ENCODE results near the gene ADCY3.

Gene ADCY3

GRCh38 chr2:24874035-24874434, 46.0 kb downstream of the ADCY3 start:
- no peak for DNase-seq (ENCODE audit: low spot score)

GRCh38 chr2:24873619-24874018, 46.4 kb downstream of the ADCY3 start:
- no peak for DNase-seq (ENCODE audit: low spot score)

GRCh38 chr2:24872344-24873115, 47.5 kb downstream of the ADCY3 start:
- DNase-seq (ENCODE audit: low spot score) = no peak

- DNase-seq (ENCODE audit: low spot score) = no peak
Measured at GRCh38 chr2:24871852-24872333, 48.1 kb downstream of the ADCY3 start.

- no peak for DNase-seq (ENCODE audit: low spot score)
Measured at GRCh38 chr2:24870891-24871705, 48.9 kb downstream of the ADCY3 start.

GRCh38 chr2:24870440-24870839, 49.6 kb downstream of the ADCY3 start:
- DNase-seq (ENCODE audit: low spot score) = no peak

- no peak for DNase-seq (ENCODE audit: low spot score)
Measured at GRCh38 chr2:24866946-24867345, 53.1 kb downstream of the ADCY3 start.

GRCh38 chr2:24863641-24864040, 56.4 kb downstream of the ADCY3 start:
- DNase-seq (ENCODE audit: low spot score) = no peak

- no peak for DNase-seq (ENCODE audit: low spot score)
Measured at GRCh38 chr2:24861500-24861899, 58.5 kb downstream of the ADCY3 start.

- no peak for DNase-seq (ENCODE audit: low spot score)
Measured at GRCh38 chr2:24860631-24861030, 59.4 kb downstream of the ADCY3 start.

- no peak for DNase-seq (ENCODE audit: low spot score)
Measured at GRCh38 chr2:24859968-24860600, 60.0 kb downstream of the ADCY3 start.

- no peak for DNase-seq (ENCODE audit: low spot score)
Measured at GRCh38 chr2:24858996-24859395, 61.0 kb downstream of the ADCY3 start.

GRCh38 chr2:24857746-24858145, 62.3 kb downstream of the ADCY3 start:
- no peak for DNase-seq (ENCODE audit: low spot score)

GRCh38 chr2:24856791-24857211, 63.2 kb downstream of the ADCY3 start:
- DNase-seq (ENCODE audit: low spot score) = no peak

GRCh38 chr2:24855726-24856125, 64.3 kb downstream of the ADCY3 start:
- no peak for DNase-seq (ENCODE audit: low spot score)

GRCh38 chr2:24855022-24855622, 64.9 kb downstream of the ADCY3 start:
- DNase-seq (ENCODE audit: low spot score) = no peak

- DNase-seq (ENCODE audit: low spot score) = no peak
Measured at GRCh38 chr2:24853996-24854395, 66.0 kb downstream of the ADCY3 start.

GRCh38 chr2:24853046-24853445, 67.0 kb downstream of the ADCY3 start:
- no peak for DNase-seq (ENCODE audit: low spot score)

- DNase-seq (ENCODE audit: low spot score) = no peak
Measured at GRCh38 chr2:24852431-24853020, 67.5 kb downstream of the ADCY3 start.

GRCh38 chr2:24852026-24852425, 68.0 kb downstream of the ADCY3 start:
- no peak for DNase-seq (ENCODE audit: low spot score)

- DNase-seq (ENCODE audit: low spot score) = no peak
Measured at GRCh38 chr2:24850944-24851343, 69.1 kb downstream of the ADCY3 start.

- no peak for DNase-seq (ENCODE audit: low spot score)
Measured at GRCh38 chr2:24845691-24846090, 74.3 kb downstream of the ADCY3 start.
